Hepatocyte (in vitro differentiated cells): Measurements from ENCODE around the gene RASGEF1C.

Experiments
- EZH2 ChIP-seq: fragments of 200-600 bp; sonication (generic); IDR thresholded peaks from 2 replicates; pipeline ENCODE4 v1.6.1; 2016; ENCODE audit warnings: antibody characterized with exemption, mild to moderate bottlenecking, borderline replicate concordance
- EZH2phosphoT487 ChIP-seq: fragments of 200-600 bp; sonication (generic); IDR thresholded peaks from one replicate; pipeline ENCODE4 v1.6.1; 2018; ENCODE audit warnings: antibody characterized with exemption, mild to moderate bottlenecking, low read depth, moderate library complexity; ENCODE audit not compliant: unreplicated experiment, severe bottlenecking
- TF ChIP-seq, protein P1 (sequence below): fragments of 200-600 bp; sonication (generic); IDR thresholded peaks from 2 replicates; pipeline ENCODE4 v1.5.1; 2016; ENCODE audit warnings: antibody characterized with exemption, mild to moderate bottlenecking; ENCODE audit not compliant: poor library complexity

DNA sequence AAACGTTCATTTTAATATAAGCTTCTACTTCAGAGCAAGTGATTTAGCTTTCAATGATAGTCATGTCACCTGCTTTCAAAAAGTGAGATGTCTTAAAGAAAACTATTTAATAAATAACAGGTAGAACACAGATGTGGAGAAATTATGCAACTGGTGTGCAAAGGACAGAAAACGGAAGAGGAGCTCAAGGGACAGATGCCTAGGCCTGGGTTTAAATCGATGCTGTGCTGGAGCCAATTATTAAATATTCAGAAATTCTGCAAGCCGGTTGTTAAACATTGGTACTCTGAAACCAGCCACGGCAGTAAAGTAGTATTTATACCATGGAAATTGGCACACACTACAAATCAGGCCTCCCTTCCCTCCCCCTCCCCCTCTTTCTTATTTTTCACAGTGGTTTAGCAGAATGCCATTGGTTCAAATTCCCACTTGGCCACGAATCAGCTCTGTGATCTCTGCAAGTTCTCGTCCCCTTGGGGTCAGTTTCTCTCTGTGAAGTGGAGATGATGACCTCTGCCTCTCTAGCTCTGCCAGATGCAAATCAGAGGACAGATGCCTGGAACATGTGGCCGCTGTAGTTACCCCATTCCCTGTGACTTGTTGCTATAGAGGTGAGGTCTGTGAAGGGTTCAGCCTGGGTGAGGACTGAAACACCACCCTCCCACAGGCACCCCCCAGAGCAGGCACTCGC is 131.3 kb downstream of the RASGEF1C start:
- TF ChIP-seq, protein P1, sequence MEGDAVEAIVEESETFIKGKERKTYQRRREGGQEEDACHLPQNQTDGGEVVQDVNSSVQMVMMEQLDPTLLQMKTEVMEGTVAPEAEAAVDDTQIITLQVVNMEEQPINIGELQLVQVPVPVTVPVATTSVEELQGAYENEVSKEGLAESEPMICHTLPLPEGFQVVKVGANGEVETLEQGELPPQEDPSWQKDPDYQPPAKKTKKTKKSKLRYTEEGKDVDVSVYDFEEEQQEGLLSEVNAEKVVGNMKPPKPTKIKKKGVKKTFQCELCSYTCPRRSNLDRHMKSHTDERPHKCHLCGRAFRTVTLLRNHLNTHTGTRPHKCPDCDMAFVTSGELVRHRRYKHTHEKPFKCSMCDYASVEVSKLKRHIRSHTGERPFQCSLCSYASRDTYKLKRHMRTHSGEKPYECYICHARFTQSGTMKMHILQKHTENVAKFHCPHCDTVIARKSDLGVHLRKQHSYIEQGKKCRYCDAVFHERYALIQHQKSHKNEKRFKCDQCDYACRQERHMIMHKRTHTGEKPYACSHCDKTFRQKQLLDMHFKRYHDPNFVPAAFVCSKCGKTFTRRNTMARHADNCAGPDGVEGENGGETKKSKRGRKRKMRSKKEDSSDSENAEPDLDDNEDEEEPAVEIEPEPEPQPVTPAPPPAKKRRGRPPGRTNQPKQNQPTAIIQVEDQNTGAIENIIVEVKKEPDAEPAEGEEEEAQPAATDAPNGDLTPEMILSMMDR, result no peak
- no peak for TF ChIP-seq EZH2
- TF ChIP-seq EZH2phosphoT487, result no peak
